ENCODE data around the gene TM4SF1. TPM values are rescaled to one million over a fixed set of nuclear protein-coding genes. Genes with fewer than 3 reads are reported as not detected.

TM4SF1 gene
- total RNA-seq, 1 donor from 2014 or later, result 0.97 TPM

GRCh38 chr3:149373235-149374125 lies 4.0 kb downstream of the TM4SF1 start:
- H3K4me3 Mint-ChIP-seq (ENCODE audit: unreplicated experiment), result peak overlapping the region; percentile 62
- H3K36me3 Mint-ChIP-seq (ENCODE audit: low read depth, unreplicated experiment), result peaks cover 2% of the 10 kb centered on the region
- DNase-seq (ENCODE audit: low spot score), result no peak
- peak overlapping the region; percentile 99 for H3K27ac Mint-ChIP-seq (ENCODE audit: unreplicated experiment)
- TF ChIP-seq CTCF (IDR thresholded peaks at IDR 0.05; ENCODE audit: unreplicated experiment), result no peak
- peaks cover 72% of the 10 kb centered on the region for H3K4me1 Mint-ChIP-seq (ENCODE audit: unreplicated experiment)
- peaks cover 1% of the 10 kb centered on the region for H3K27me3 Mint-ChIP-seq (ENCODE audit: unreplicated experiment)
- no peaks in the 10 kb centered on the region for H3K9me3 Mint-ChIP-seq (ENCODE audit: unreplicated experiment)

- Mint-ChIP-seq H3K27ac (ENCODE audit: unreplicated experiment) (peak overlapping the region; percentile 98), H3K4me3 (ENCODE audit: unreplicated experiment) (peak overlapping the region; percentile 69), H3K4me1 (ENCODE audit: unreplicated experiment) (peaks cover 64% of the 10 kb centered on the region), H3K9me3 (ENCODE audit: unreplicated experiment) (no peaks in the 10 kb centered on the region), H3K36me3 (ENCODE audit: low read depth, unreplicated experiment) (no peaks in the 10 kb centered on the region), H3K27me3 (ENCODE audit: unreplicated experiment) (peaks cover 1% of the 10 kb centered on the region)
- no peak for DNase-seq (ENCODE audit: low spot score)
- TF ChIP-seq CTCF (IDR thresholded peaks at IDR 0.05; ENCODE audit: unreplicated experiment), result no peak
Observed at GRCh38 chr3:149371723-149372114, 5.7 kb downstream of the TM4SF1 start.

GRCh38 chr3:149371001-149371722 lies 6.3 kb downstream of the TM4SF1 start:
- no peaks in the 10 kb centered on the region for H3K9me3 Mint-ChIP-seq (ENCODE audit: unreplicated experiment)
- peak; percentile 15 for DNase-seq (ENCODE audit: low spot score)
- H3K27ac Mint-ChIP-seq (ENCODE audit: unreplicated experiment), result peak overlapping the region; percentile 98
- no peak for TF ChIP-seq CTCF (IDR thresholded peaks at IDR 0.05; ENCODE audit: unreplicated experiment)
- peaks cover 1% of the 10 kb centered on the region for H3K27me3 Mint-ChIP-seq (ENCODE audit: unreplicated experiment)
- no peaks in the 10 kb centered on the region for H3K36me3 Mint-ChIP-seq (ENCODE audit: low read depth, unreplicated experiment)
- H3K4me3 Mint-ChIP-seq (ENCODE audit: unreplicated experiment), result peak overlapping the region; percentile 69
- peaks cover 66% of the 10 kb centered on the region for H3K4me1 Mint-ChIP-seq (ENCODE audit: unreplicated experiment)

GRCh38 chr3:149369991-149370866 lies 7.2 kb downstream of the TM4SF1 start:
- no peak for TF ChIP-seq CTCF (IDR thresholded peaks at IDR 0.05; ENCODE audit: unreplicated experiment)
- peak overlapping the region; percentile 98 for H3K27ac Mint-ChIP-seq (ENCODE audit: unreplicated experiment)
- no peak overlapping the region for H3K4me3 Mint-ChIP-seq (ENCODE audit: unreplicated experiment)
- DNase-seq (ENCODE audit: low spot score), result no peak
- H3K4me1 Mint-ChIP-seq (ENCODE audit: unreplicated experiment), result peaks cover 61% of the 10 kb centered on the region
- no peaks in the 10 kb centered on the region for H3K36me3 Mint-ChIP-seq (ENCODE audit: low read depth, unreplicated experiment)
- H3K9me3 Mint-ChIP-seq (ENCODE audit: unreplicated experiment), result no peaks in the 10 kb centered on the region
- H3K27me3 Mint-ChIP-seq (ENCODE audit: unreplicated experiment), result peaks cover 2% of the 10 kb centered on the region
